ENCODE results near the gene IFITM5.
"Not testable (repeated sequence)": the region's sequence is repeated elsewhere in the genome, so short reads cannot be mapped to it uniquely, and the experiment has no call there.

IFITM5 gene

GRCh38 chr11:299081-299891 lies at the start of gene IFITM5:
IFITM5 (minus strand) TSS chr11:299526; CDS start chr11:299490, 36 bp downstream.
- DNase-seq: no peak

DNA sequence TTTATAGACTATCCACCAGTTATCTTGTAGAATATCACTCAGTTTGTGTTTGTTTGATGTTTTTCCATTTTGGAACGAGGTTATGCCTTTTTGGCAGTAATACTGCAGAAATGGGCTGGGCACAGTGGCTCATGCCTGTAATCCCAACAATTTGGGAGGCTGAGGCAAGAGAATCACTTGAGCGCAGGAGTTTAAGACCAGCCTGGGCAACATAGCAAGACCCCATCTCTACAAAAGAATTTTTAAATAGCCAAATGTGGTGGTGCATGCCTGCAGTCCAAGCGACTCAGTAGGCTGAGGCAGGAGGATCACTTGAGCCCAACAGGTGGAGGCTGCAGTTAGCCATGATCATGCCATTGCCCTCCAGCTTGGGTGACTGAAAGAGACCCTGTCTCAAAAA lies 47.2 kb upstream of the IFITM5 start:
- no peak for DNase-seq

GRCh38 chr11:344836-345578 lies 45.7 kb upstream of the IFITM5 start:
- no peak for DNase-seq

GRCh38 chr11:342328-342727 lies 43.0 kb upstream of the IFITM5 start:
- DNase-seq: no peak

DNA sequence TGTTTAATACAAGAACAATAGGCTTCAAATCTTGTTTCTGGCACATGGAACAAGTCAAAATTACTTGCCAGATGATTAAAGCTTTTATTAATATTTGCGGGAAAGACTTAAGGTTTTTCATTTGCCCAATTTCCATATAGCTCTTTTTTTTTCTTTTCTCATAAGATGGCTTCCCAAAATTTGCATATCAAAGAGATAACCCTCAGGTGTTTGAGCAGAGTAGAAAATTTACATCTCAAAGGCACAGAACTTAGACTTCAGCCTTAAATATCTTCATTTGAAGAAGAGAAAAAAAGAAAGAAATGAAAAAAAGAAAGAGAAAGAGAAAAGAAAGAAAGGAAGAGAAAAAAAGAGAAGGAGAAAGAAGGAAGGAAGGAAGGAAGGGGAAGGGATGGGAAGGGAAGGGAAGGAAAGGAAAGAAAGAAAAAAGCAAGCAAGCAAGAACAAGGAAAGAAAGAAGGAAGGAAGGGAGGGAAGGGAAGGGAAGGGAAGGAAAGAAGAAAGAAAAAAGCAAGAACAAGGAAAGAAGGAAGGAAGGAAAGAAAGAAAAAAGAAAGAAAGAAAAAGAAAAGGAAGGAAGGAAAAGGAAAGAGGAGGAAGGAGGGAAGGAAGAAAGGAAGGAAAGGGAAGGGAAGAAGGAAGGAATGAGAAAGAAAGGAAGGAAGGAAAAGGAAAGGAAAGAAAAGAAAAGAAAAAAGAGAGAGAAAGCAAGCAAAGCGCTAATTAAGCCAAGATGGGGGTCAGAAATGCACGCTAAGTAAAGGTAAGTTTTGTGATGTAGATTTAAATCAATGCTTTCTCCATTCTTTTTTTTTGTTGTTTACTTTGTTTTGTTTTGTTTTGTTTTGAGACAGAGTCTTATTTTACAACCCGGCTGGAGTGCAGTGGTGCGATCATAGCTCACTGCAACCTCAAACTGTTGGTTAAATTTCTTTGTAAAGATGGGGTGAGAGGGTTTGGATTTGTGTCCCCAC lies 41.5 kb upstream of the IFITM5 start:
- DNase-seq: no peak

DNA sequence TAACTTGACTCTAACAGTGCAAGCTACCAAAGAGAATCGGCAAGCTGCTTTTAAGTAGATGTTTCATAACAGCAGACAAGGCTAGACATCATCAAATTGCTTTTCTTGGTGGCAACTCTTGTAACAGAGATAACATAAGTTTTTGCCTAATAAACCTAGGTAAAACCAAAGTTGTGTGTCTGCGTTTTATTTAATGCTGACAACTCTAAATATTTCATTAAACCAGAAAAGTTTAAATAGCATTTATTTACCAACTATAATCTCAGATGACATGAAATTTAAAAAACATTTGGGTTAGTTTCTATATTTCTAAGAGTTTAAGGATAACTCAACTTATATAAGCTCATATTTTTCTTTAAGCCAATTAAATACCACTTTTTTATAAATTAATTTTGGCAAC lies 40.6 kb upstream of the IFITM5 start:
- no peak for DNase-seq

DNA sequence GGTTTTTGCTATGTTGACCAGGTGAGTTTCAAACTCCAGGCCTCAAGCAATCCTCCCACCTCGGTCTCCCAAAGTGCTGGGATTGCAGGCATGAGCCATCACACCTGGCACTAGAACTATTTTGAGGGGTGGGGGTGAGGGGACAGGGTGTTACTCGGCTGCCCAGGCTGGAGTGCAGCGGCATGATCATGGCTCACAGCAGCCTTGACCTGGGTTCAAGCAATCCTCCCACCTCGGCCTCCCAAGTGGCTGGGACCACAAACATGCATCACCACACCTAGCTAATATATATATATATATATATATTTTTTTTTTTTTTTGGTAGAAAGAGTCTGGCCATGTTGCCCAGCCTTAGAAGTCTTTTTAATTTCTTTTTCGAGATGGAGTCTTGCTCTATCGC lies 38.4 kb upstream of the IFITM5 start:
- no peak for DNase-seq

DNA sequence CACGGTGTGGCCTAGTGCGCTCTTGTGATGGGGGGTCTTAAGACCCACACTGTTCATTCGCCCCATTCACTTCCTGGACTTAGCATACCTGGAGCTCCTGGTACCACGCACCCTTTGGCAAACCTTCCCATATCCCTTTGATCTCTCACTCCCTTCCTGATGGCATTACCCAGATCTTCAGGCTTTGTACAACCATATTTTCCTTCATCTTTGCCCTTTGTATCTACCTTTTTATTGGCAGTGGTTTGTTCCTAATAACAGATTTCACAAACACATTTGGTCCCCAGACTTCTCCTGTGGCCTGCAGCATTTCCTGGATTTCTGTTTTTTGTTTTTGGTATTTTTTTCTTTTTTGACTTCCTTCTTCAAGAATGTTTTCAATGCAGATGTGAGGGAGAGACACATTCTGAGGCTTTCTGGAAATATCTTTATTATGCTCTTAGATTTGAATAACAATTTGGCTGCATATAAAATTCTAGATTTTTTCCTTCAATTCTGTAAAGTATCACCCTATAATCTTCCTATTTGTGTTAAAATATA lies 37.4 kb upstream of the IFITM5 start:
- DNase-seq: no peak

DNA sequence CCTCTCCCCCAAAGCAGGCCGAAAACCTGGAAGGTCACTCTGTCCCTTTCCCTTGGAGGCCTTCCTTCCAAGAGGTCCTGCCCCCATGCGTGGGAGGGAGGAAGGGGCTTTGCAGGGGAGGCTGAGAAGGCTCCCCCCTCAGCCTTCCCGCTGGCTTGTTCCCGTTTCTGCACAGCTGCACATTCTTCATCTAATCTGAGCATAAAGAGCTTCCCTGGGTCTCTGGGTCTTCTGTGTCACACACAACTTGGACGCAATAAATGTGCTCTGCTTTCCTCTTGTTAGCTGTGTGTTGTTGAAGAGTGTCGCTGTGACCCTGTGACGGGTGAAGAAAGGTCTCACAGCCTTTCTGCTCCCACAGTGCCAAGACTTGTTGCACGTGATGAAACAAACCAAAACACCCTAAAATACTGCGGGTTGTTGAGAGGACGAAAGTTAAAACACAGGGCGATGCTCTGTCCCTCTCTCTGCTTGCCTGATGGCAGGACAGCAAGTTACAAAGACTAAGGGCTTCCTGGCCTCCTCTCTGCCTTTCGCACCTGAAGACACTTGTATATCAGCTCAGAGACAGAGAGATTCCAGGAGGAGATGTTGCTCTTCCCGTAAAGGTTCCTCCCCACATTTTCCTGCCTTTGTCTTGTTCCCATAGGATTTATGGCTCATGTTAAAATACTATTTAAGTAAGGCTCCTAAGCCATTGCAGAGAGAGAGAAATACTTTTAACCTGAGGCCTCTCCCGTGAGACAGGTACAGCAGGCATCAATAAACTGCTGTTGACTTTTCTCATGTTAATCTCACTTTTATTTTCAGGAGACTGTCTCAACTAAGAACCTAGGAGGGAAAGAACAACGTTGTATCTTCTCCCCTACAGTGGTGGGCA lies 36.7 kb upstream of the IFITM5 start:
- DNase-seq: no peak

GRCh38 chr11:334264-334994 lies 35.1 kb upstream of the IFITM5 start:
- DNase-seq: no peak

GRCh38 chr11:333616-334263 lies 34.4 kb upstream of the IFITM5 start:
- not testable (repeated sequence) for DNase-seq

DNA sequence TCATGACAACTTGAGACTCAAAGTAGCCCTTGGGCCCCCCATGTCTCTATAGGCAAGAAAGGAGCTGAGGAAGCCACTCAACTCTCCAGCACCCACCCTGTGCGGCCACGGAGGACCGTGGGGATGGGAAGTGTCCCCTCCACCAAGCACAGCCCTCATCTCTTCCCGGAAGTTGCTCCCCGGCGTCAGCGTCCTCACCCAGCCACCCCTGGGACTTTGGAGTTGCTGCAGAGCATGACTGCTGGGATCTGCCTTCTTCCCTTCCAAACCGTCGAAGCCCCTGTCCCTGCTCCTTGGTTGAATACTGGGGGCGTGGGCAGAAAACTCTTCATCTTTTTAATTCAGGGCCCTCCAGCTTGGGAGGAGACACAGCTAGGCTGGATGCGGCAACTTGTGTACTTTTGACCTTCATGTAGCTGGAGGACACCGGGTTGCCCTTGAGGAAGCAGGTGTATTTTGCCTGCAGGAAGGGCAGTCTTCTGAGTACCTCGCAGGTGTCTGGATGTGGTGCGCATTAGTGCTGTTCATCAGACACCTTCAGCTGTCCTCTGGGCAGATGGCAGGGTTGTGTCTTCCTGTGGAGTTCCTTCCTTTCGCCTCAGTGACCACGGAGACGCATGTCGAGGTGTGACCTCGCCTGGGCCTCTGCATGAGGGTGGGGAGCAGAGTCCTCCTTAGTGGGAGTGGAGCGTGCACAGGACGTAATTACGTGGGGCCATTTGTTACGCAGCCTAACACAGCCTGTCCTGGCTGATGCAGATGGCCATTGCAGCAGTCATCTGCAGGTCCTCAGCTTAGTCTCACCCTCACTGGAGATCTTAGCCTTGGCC lies 33.5 kb upstream of the IFITM5 start:
- DNase-seq: no peak

DNA sequence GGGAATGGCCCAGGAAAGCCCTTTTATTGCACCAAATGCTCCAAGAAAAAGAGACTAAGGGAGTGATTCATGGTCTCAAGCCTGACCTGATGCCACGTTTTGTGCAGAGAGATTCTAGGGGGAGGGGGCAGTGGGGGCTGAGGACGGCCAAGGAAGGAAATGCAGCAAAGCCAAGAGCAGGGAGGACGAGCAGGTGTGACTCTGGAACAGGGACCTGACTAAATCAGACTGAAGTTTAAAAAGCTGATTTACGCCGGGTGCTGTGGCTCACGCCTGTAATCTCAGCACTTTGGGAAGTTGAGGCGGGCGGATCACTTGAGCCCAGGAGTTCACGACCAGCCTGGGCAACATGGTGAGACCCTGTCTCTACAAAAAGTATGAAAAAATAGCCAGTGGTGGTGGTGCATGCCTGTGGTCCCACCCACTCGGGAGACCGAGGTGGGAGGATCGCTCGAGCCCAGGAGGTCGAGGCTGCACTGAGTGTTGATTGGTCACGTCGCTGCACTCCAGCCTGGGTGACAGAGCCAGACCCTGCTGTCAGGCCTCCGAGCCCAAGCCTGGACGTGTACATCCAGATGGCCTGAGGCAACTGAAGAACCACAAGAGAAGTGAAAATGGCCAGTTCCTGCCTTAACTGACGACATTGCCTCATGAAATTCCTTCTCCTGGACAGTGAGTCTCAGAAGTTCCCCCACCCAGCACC lies 32.2 kb upstream of the IFITM5 start:
- no peak for DNase-seq

- DNase-seq: no peak
Observed at GRCh38 chr11:330694-331357, 31.5 kb upstream of the IFITM5 start.

GRCh38 chr11:330307-330693 lies 31.0 kb upstream of the IFITM5 start:
- DNase-seq: no peak

GRCh38 chr11:329886-330253 lies 30.5 kb upstream of the IFITM5 start:
- no peak for DNase-seq

- not testable (repeated sequence) for DNase-seq
Observed at GRCh38 chr11:328516-329100, 29.3 kb upstream of the IFITM5 start.

- no peak for DNase-seq
Observed at GRCh38 chr11:328012-328411, 28.7 kb upstream of the IFITM5 start.

Measured in DMS53 (cell line).